Measurements from ENCODE around the gene SERPINA1. TPM values are rescaled to one million over a fixed set of nuclear protein-coding genes. Genes with fewer than 3 reads are reported as not detected.

Gene SERPINA1
- total and polyA plus RNA-seq, 2 of the 13 experiments (the other 11 are each of a cell fraction or from before 2014, with no cell fraction given), result 3,266 to 11,015 TPM

- no peaks in the 10 kb centered on the region for H3K79me2 ChIP-seq (ENCODE audit: insufficient read depth, low read length)
- ATAC-seq (peak; percentile 95), DNase-seq (ENCODE audit: low spot score) (peak; percentile 85), FAIRE-seq (peak; percentile 68)
- peak overlapping the region; percentile 36 for H3K9ac ChIP-seq (ENCODE audit: insufficient read depth, low read depth, low read length)
- ChIA-PET CTCF (ENCODE audit: low intra/inter-chr PET ratio, low total read pairs) (interaction anchor here (0.7 to 2.4 kb wide), 3 partner anchors 21 to 58 kb away, joined by 3 to 14 read pairs (median 3); no protein-coding TSS in a partner anchor), POLR2A (interaction anchor here (0.6 to 3.6 kb wide), 12 partner anchors 10 to 62 kb away, joined by 3 to 32 read pairs (median 4); partner anchors contain the start of genes SERPINA1 and SERPINA10)
- peak overlapping the region; percentile 63 for H3K27ac ChIP-seq (ENCODE audit: extremely low read length, insufficient read depth, low read length)
- no peak overlapping the region for H2AFZ ChIP-seq (ENCODE audit: low read length)
- no peaks in the 10 kb centered on the region for H3K36me3 ChIP-seq (replicated peaks in 1 of 2; ENCODE audit: control insufficient read depth in 1 of 2, insufficient read depth in 2 of 2, low read length in 2 of 2)
- BruUV-seq (replicated peaks), result TSS peak; percentile 90
- H3K4me2 ChIP-seq (ENCODE audit: low read depth, low read length), result peak overlapping the region; percentile 74
- under 1% methylated on average over 11 of the region's 15 CpGs for WGBS (ENCODE audit: low lambda C conversion rate)
- no peaks in the 10 kb centered on the region for H3K27me3 ChIP-seq (ENCODE audit: control insufficient read depth in 1 of 2, insufficient read depth in 2 of 2, low read length in 2 of 2)
- in situ Hi-C loops (cut with HindIII; ENCODE audit: extremely low pct_ligation_motif_present, low pct_unique_long_range_greater_than_20kb) (no loop called here), intact Hi-C loops (cut with micrococcal nuclease; ENCODE audit: unreplicated experiment) (loop anchor here (1.0 to 5.0 kb wide), 4 partner anchors 21 to 58 kb away; partner anchors contain the start of gene SERPINA6)
- 0 out of 2 replicates have a peak, but pooled peaks cover 5% of the 10 kb centered on the region for H3K9me3 ChIP-seq (ENCODE audit: low read length)
- peak overlapping the region; percentile 40 to 65 (median 44); a peak in 5 of 6 replicates for H3K4me3 ChIP-seq (replicated peaks in 1 of 3; ENCODE audit: insufficient read depth in 1 of 3, low read depth in 2 of 3, low read length in 3 of 3)
- no peaks in the 10 kb centered on the region for H4K20me1 ChIP-seq (ENCODE audit: insufficient read depth, low read length)
- H3K4me1 ChIP-seq (ENCODE audit: insufficient read depth, low read length), result peaks cover 61% of the 10 kb centered on the region
- TF ChIP-seq ZNF232 (CRISPR knock-in tag; IDR thresholded peaks at IDR 0.05; ENCODE audit: borderline replicate concordance), result no peak; the same call in 1 of the 2 replicates
- peak; percentile 22; the same call in 1 of the 2 replicates for TF ChIP-seq BRD4 (CRISPR knock-in tag; IDR thresholded peaks at IDR 0.05)
- peak; percentile 57; the same call in 1 of the 2 replicates for TF ChIP-seq ZNF280D (CRISPR knock-in tag; IDR thresholded peaks at IDR 0.05)
- TF ChIP-seq, protein P1, sequence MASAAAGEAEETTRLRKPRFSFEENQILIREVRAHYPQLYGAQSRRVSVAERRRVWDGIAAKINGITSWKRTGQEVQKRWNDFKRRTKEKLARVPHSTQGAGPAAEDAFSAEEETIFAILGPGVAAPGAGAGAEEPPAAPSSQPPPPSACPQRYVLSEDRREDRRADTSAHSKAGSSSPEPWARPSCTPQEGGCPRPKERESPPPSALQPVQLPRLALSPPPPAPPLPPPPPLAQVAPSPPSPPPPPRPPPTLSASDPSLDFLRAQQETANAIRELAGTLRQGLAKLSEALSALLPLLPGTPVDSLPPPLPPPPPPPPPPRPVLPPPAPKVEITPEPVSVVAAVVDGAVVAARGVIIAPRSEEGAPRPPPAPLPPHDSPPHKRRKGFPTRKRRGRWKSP (CRISPR knock-in tag; IDR thresholded peaks at IDR 0.05), result peak; percentile 76
- TF ChIP-seq HNRNPL (IDR thresholded peaks at IDR 0.05; ENCODE audit: low read depth, low read length), result 0 out of 2 replicates have a peak, but pooled peaks have one; percentile 55
- peak; percentile 11; the same call in 1 of the 2 replicates for TF ChIP-seq ELF3 (CRISPR knock-in tag; IDR thresholded peaks at IDR 0.05)
- TF ChIP-seq ZBTB7A (CRISPR knock-in tag; IDR thresholded peaks at IDR 0.05), result peak; percentile 72; the same call in 1 of the 2 replicates
- TF ChIP-seq ARNT2 (CRISPR knock-in tag; IDR thresholded peaks at IDR 0.05; ENCODE audit: low read depth), result peak; percentile 76
- TF ChIP-seq ZC3H4 (CRISPR knock-in tag; IDR thresholded peaks at IDR 0.05; ENCODE audit: borderline replicate concordance), result no peak
- peak; percentile 66 for TF ChIP-seq HNF4A (CRISPR knock-in tag; IDR thresholded peaks at IDR 0.05)
- TF ChIP-seq ATF7-NPFF (CRISPR knock-in tag; IDR thresholded peaks at IDR 0.05; ENCODE audit: low read depth), result 0 out of 2 replicates have a peak, but pooled peaks have one; percentile 33
- TF ChIP-seq, protein P2, sequence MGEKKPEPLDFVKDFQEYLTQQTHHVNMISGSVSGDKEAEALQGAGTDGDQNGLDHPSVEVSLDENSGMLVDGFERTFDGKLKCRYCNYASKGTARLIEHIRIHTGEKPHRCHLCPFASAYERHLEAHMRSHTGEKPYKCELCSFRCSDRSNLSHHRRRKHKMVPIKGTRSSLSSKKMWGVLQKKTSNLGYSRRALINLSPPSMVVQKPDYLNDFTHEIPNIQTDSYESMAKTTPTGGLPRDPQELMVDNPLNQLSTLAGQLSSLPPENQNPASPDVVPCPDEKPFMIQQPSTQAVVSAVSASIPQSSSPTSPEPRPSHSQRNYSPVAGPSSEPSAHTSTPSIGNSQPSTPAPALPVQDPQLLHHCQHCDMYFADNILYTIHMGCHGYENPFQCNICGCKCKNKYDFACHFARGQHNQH (CRISPR knock-in tag; IDR thresholded peaks at IDR 0.05), result peak; percentile 78; the same call in 1 of the 2 replicates
- TF ChIP-seq FOXO1 (CRISPR knock-in tag; IDR thresholded peaks at IDR 0.05), result peak; percentile 58; the same call in 1 of the 2 replicates
- TF ChIP-seq HOXA5 (CRISPR knock-in tag; IDR thresholded peaks at IDR 0.05), result no peak
- TF ChIP-seq KLF16 (CRISPR knock-in tag; IDR thresholded peaks at IDR 0.05), result peak in 1 of 2 experiments; percentile 52; a peak in 1 of 4 replicates
- no peak for TF ChIP-seq ZNF17 (CRISPR knock-in tag; IDR thresholded peaks at IDR 0.05)
- TF ChIP-seq FOSL2 (CRISPR knock-in tag; IDR thresholded peaks at IDR 0.05), result peak; percentile 61
These were observed 33.1 kb downstream of the SERPINA1 start for GRCh38 chr14:94355191-94355794.
